Activated CD8-positive, alpha-beta T cell treated with anti-CD3 and anti-CD28 coated beads for 36 hours (primary cell): Measurements from ENCODE around the gene MYO3B. TPM values are rescaled to one million over a fixed set of nuclear protein-coding genes. Genes with fewer than 3 reads are reported as not detected.

Experiments used
- ATAC-seq: fragments of 200-7000 bp; cut with Tn5 transposase; one replicate; pipeline ENCODE4 v1.10.0; 2021; ENCODE audit warnings: mild to moderate bottlenecking, moderate library complexity
- CTCF ChIA-PET: fragments of 350-600 bp; sonication (Branson Sonifier 250); formaldehyde crosslinking; loops from one replicate; lab custom pipeline; 2021; ENCODE audit warnings: antibody characterized with exemption; lab: Charles Lee
- POLR2A ChIA-PET: fragments of 350-600 bp; sonication (Branson Sonifier 250); formaldehyde crosslinking; loops from one replicate; lab custom pipeline; 2021; ENCODE audit warnings: antibody characterized with exemption; lab: Charles Lee
- DNase-seq: peaks from one replicate; pipeline ENCODE4 v3.0.0-alpha.2; 2020
- H3K27ac Mint-ChIP-seq: one replicate; pipeline ENCODE4 v1.8.0; 2021; ENCODE audit warnings: mild to moderate bottlenecking, mixed read lengths
- H3K27me3 Mint-ChIP-seq: one replicate; pipeline ENCODE4 v1.8.0; 2021; ENCODE audit warnings: mixed read lengths
- H3K36me3 Mint-ChIP-seq: one replicate; pipeline ENCODE4 v1.8.0; 2021; ENCODE audit warnings: low read depth, mixed read lengths
- H3K4me1 Mint-ChIP-seq: one replicate; pipeline ENCODE4 v1.8.0; 2021; ENCODE audit warnings: low read depth, mixed read lengths
- H3K4me3 Mint-ChIP-seq: one replicate; pipeline ENCODE4 v1.8.0; 2021; ENCODE audit warnings: mild to moderate bottlenecking, moderate library complexity, mixed read lengths
- H3K9me3 Mint-ChIP-seq: one replicate; pipeline ENCODE4 v1.8.0; 2021; ENCODE audit warnings: mixed read lengths
- CTCF ChIP-seq: fragments of 200-600 bp; IDR thresholded peaks from one replicate; pipeline ENCODE4 v1.8.0; 2022; ENCODE audit warnings: antibody characterized with exemption, mild to moderate bottlenecking
- intact Hi-C: fragments of 100-400 bp; cut with micrococcal nuclease; formaldehyde crosslinking; loops from one replicate; pipeline ENCODE4 v1.10.0; 2022
- total RNA-seq, 2 experiments: library from RNA; stranded (reverse); gene quantifications; one replicate each; pipeline ENCODE4 v1.2.3, GENCODE V29; 2021

MYO3B gene
- total RNA-seq, 2 experiments from 2014 or later = 0.09 to 0.20 TPM

GRCh38 chr2:170176212-170176611, 1.7 kb upstream of the MYO3B start:
- H3K4me1 Mint-ChIP-seq = peaks cover 10% of the 10 kb centered on the region
- no peak for TF ChIP-seq CTCF
- ATAC-seq (no peak), DNase-seq (no peak)
- H3K27ac Mint-ChIP-seq = no peak overlapping the region
- POLR2A ChIA-PET = no interaction called here
- intact Hi-C loops = no loop called here
- CTCF ChIA-PET = no interaction called here
- H3K36me3 Mint-ChIP-seq = no peaks in the 10 kb centered on the region
- H3K4me3 Mint-ChIP-seq = no peak overlapping the region
- H3K9me3 Mint-ChIP-seq = no peaks in the 10 kb centered on the region
- H3K27me3 Mint-ChIP-seq = no peaks in the 10 kb centered on the region

- Mint-ChIP-seq H3K27ac (no peak overlapping the region), H3K36me3 (no peaks in the 10 kb centered on the region), H3K9me3 (no peaks in the 10 kb centered on the region), H3K4me1 (peaks cover 10% of the 10 kb centered on the region), H3K27me3 (no peaks in the 10 kb centered on the region), H3K4me3 (no peak overlapping the region)
- POLR2A ChIA-PET = no interaction called here
- no peak for DNase-seq
- intact Hi-C loops = no loop called here
- no peak for TF ChIP-seq CTCF
- no peak for ATAC-seq
- CTCF ChIA-PET = no interaction called here
Measured at GRCh38 chr2:170180031-170180566, 2.2 kb downstream of the MYO3B start.

- H3K36me3 Mint-ChIP-seq = no peaks in the 10 kb centered on the region
- ChIA-PET POLR2A (no interaction called here), CTCF (no interaction called here)
- peaks cover 6% of the 10 kb centered on the region for H3K9me3 Mint-ChIP-seq
- no peak for ATAC-seq
- H3K4me3 Mint-ChIP-seq = no peak overlapping the region
- no peak for TF ChIP-seq CTCF
- no peak for DNase-seq
- H3K27ac Mint-ChIP-seq = no peak overlapping the region
- H3K27me3 Mint-ChIP-seq = no peaks in the 10 kb centered on the region
- H3K4me1 Mint-ChIP-seq = peaks cover 10% of the 10 kb centered on the region
- intact Hi-C loops = no loop called here
Measured at GRCh38 chr2:170181602-170182001, 3.7 kb downstream of the MYO3B start.

- H3K9me3 Mint-ChIP-seq = peaks cover 10% of the 10 kb centered on the region
- no peaks in the 10 kb centered on the region for H3K27me3 Mint-ChIP-seq
- intact Hi-C loops = no loop called here
- no peak overlapping the region for H3K27ac Mint-ChIP-seq
- ATAC-seq (no peak), DNase-seq (no peak)
- H3K36me3 Mint-ChIP-seq = no peaks in the 10 kb centered on the region
- CTCF ChIA-PET = no interaction called here
- no peak overlapping the region for H3K4me3 Mint-ChIP-seq
- no peaks in the 10 kb centered on the region for H3K4me1 Mint-ChIP-seq
- POLR2A ChIA-PET = no interaction called here
- no peak for TF ChIP-seq CTCF
Measured at GRCh38 chr2:170185319-170185718, 7.4 kb downstream of the MYO3B start.

DNA sequence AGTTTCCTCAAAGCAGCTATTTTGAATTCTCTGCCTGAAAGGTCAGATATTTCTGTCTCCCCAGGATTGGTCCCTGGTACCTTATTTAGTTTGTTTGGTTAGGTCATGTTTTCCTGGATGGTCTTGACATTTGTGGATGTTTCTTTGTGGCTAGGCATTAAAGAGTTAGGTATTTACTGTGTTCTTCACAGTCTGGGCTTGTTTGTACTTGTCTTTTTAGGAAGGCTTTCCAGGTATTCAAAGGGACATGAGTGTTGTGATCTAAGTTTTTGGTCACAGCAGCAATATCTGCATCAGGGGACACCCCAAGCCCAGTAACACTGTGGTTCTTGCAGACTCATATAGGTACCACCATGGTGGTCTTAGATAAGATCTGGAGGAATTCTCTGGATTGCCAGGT, 11.8 kb downstream of the MYO3B start:
- POLR2A ChIA-PET = no interaction called here
- CTCF ChIA-PET = no interaction called here
- Mint-ChIP-seq H3K27ac (no peak overlapping the region), H3K27me3 (no peaks in the 10 kb centered on the region), H3K9me3 (peaks cover 13% of the 10 kb centered on the region), H3K4me3 (no peak overlapping the region), H3K4me1 (no peaks in the 10 kb centered on the region), H3K36me3 (no peaks in the 10 kb centered on the region)
- DNase-seq (no peak), ATAC-seq (no peak)
- no peak for TF ChIP-seq CTCF
- intact Hi-C loops = no loop called here
